HPDE6-E6E7 (cell line): ENCODE data around the gene PPP2R2D.

Experiments
- DNase-seq: peaks from one replicate; pipeline ENCODE4 v3.0.0; 2011; ENCODE audit warnings: missing footprints; ENCODE audit errors: extremely low spot score

The PPP2R2D gene

GRCh38 chr10:131889755-131890154, 11.1 kb upstream of the PPP2R2D start:
- no peak for DNase-seq

GRCh38 chr10:131890276-131891195, 10.3 kb upstream of the PPP2R2D start:
- no peak for DNase-seq

GRCh38 chr10:131891196-131891928, 9.4 kb upstream of the PPP2R2D start:
- DNase-seq, result no peak

- DNase-seq, result no peak
Measured at GRCh38 chr10:131891929-131892805, 8.6 kb upstream of the PPP2R2D start.

- DNase-seq, result no peak
Measured at GRCh38 chr10:131892806-131893675, 7.8 kb upstream of the PPP2R2D start.

- DNase-seq, result no peak
Measured at GRCh38 chr10:131895116-131895515, 5.7 kb upstream of the PPP2R2D start.

- DNase-seq, result no peak
Measured at GRCh38 chr10:131896403-131896802, 4.4 kb upstream of the PPP2R2D start.

- no peak for DNase-seq
Measured at GRCh38 chr10:131897297-131897899, 3.4 kb upstream of the PPP2R2D start.

- no peak for DNase-seq
Measured at GRCh38 chr10:131898061-131898460, 2.7 kb upstream of the PPP2R2D start.

GRCh38 chr10:131898713-131899112, 2.1 kb upstream of the PPP2R2D start:
- DNase-seq, result no peak

GRCh38 chr10:131899116-131899690, 1.6 kb upstream of the PPP2R2D start:
- no peak for DNase-seq

- DNase-seq, result no peak
Measured at GRCh38 chr10:131899695-131900349, 986 bp upstream of the PPP2R2D start.

GRCh38 chr10:131901181-131901829, 497 bp downstream of the PPP2R2D start:
- DNase-seq, result no peak

- DNase-seq, result no peak
Measured at GRCh38 chr10:131902211-131902610, 1.4 kb downstream of the PPP2R2D start.

- no peak for DNase-seq
Measured at GRCh38 chr10:131902691-131903090, 1.9 kb downstream of the PPP2R2D start.

GRCh38 chr10:131905267-131905571, 4.4 kb downstream of the PPP2R2D start:
- DNase-seq, result no peak

- no peak for DNase-seq
Measured at GRCh38 chr10:131905603-131906268, 4.9 kb downstream of the PPP2R2D start.

GRCh38 chr10:131906269-131906639, 5.4 kb downstream of the PPP2R2D start:
- no peak for DNase-seq

GRCh38 chr10:131907679-131908078, 6.9 kb downstream of the PPP2R2D start:
- no peak for DNase-seq
